IPS-18a (cell line): ENCODE data around the gene HSP90B1.

ENCODE experiments used
- H3K27ac ChIP-seq: one replicate; pipeline ENCODE4 v1.5.1; 2013; ENCODE audit warnings: low read length
- H3K27me3 ChIP-seq: one replicate; pipeline ENCODE4 v1.6.1; 2013; ENCODE audit warnings: mild to moderate bottlenecking, low read length; ENCODE audit not compliant: control insufficient read depth, insufficient read depth
- H3K36me3 ChIP-seq: one replicate; pipeline ENCODE4 v1.6.1; 2013; ENCODE audit warnings: low read depth, low read length; ENCODE audit not compliant: control insufficient read depth
- H3K4me1 ChIP-seq: one replicate; pipeline ENCODE4 v1.6.1; 2013; ENCODE audit warnings: low read depth, low read length; ENCODE audit not compliant: control insufficient read depth
- H3K4me3 ChIP-seq: one replicate; pipeline ENCODE4 v1.5.1; 2013; ENCODE audit warnings: low read length
- H3K9ac ChIP-seq: one replicate; pipeline ENCODE4 v1.6.1; 2013; ENCODE audit warnings: mild to moderate bottlenecking, low read length, moderate library complexity
- H3K9me3 ChIP-seq: one replicate; pipeline ENCODE4 v1.6.1; 2013; ENCODE audit warnings: low read depth, low read length; ENCODE audit not compliant: control insufficient read depth

HSP90B1 gene

DNA sequence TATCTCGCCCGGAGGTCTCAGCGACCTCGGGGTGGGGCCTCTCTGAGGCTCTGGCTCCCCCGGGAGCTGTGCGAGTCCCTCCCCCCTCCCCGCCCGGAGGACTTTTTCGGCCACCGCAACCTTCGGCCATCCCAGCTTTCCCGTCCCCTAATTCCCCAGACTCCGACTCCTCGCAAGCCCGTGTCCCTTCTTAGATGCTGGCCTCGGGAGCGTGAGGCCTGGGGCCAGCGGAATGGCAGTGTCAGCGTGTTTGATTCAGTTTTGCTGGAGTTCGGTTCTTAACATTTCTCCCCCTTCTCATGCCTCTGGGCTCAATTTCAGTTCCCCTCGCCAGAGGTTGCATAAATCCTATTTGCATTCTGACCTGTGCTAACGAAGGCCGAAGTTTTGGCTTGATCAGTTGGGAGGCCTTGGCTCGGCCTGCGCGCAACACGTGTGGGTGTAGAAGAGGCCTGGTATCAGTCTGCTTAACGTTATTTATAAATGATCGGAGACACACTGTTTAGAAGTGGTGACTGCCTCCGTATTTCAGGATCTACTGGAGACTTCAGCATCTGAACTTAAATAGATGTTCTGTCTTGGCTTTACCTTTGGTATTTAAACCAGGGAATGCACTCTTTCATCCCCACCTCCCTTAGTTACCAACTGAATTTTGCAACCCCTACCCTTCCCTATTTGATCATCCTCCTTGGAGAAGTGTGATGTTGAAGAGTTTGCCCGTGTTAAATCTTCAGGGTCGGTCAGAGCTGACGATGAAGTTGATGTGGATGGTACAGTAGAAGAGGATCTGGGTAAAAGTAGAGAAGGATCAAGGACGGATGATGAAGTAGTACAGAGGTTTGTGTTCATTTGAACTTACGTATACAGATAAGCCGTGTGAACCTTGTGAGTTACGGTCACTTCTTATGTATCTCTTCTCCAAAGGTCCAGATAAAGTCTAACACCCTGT, 851 bp downstream of the HSP90B1 start:
- H3K36me3 ChIP-seq, result peaks cover 45% of the 10 kb centered on the region
- no peaks in the 10 kb centered on the region for H3K27me3 ChIP-seq
- H3K4me3 ChIP-seq, result peak overlapping the region; percentile 91
- no peaks in the 10 kb centered on the region for H3K9me3 ChIP-seq
- peak overlapping the region; percentile 71 for H3K27ac ChIP-seq
- peaks cover 13% of the 10 kb centered on the region for H3K4me1 ChIP-seq
- H3K9ac ChIP-seq, result peak overlapping the region; percentile 91

DNA sequence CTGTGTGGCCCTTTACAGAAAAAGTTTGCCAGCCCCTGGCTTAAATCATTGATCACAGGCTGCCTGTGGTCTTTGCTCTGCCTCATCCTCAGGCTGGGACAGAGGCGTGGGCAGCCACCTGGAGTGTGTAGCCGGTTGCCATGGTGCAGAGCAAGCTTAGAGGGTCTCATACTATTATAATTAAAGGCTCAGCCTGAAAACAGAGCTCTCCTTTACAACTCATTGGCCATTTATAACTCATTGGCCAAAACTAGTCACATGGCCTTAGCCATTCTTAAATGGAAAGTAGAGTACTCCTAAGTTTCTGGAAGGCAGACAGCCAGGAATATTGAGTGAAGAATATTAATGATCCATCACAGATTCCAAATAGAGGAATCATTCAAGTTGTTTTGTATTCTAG, 3.0 kb downstream of the HSP90B1 start:
- Histone ChIP-seq H3K9ac (no peak overlapping the region), H3K9me3 (no peaks in the 10 kb centered on the region), H3K4me1 (peaks cover 13% of the 10 kb centered on the region), H3K36me3 (peaks cover 67% of the 10 kb centered on the region), H3K4me3 (no peak overlapping the region), H3K27me3 (no peaks in the 10 kb centered on the region), H3K27ac (no peak overlapping the region)

- no peak overlapping the region for H3K27ac ChIP-seq
- no peaks in the 10 kb centered on the region for H3K27me3 ChIP-seq
- no peaks in the 10 kb centered on the region for H3K9me3 ChIP-seq
- peaks cover 5% of the 10 kb centered on the region for H3K4me1 ChIP-seq
- H3K9ac ChIP-seq, result no peak overlapping the region
- no peak overlapping the region for H3K4me3 ChIP-seq
- H3K36me3 ChIP-seq, result peaks cover 99% of the 10 kb centered on the region
Measured at GRCh38 chr12:103936679-103937078, 6.5 kb downstream of the HSP90B1 start.

- Histone ChIP-seq H3K36me3 (peaks cover 100% of the 10 kb centered on the region), H3K4me3 (no peak overlapping the region), H3K9me3 (no peaks in the 10 kb centered on the region), H3K27ac (no peak overlapping the region), H3K4me1 (no peaks in the 10 kb centered on the region), H3K27me3 (no peaks in the 10 kb centered on the region), H3K9ac (no peak overlapping the region)
Measured at GRCh38 chr12:103944964-103945363, 14.8 kb downstream of the HSP90B1 start.

DNA sequence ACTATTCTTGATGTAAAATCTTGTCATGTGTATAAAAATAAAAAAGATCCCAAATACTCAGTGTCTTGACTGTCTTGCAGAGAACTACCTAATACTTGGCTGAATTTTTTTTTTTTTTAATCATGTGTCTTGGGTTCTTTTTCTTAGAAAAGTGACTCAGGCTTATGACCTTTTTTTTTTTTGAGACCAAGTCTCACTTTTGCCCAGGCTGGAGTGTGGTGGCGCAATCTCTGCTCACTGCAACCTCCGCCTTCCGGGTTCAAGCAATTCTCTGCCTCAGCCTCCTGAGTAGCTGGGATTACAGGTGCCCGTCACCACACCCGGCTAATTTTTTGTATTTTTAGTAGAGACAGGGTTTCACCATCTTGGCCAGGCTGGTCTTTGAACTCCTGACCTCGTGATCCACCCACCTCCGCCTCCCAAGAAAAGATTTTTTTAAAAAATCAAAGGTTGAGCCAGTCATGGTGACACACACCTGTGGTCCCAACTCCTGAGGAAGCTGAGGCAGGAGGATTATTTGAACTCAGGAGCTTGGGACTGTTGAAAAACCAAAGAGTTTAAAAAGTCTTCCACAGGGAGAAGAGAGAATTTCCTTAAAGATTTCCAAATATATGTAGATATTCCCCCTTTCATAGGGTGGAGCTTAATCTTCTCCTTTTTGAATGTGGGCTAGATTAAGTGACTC, 17.8 kb downstream of the HSP90B1 start:
- Histone ChIP-seq H3K9me3 (no peaks in the 10 kb centered on the region), H3K27me3 (no peaks in the 10 kb centered on the region), H3K36me3 (peaks cover 99% of the 10 kb centered on the region), H3K9ac (no peak overlapping the region), H3K27ac (no peak overlapping the region), H3K4me1 (no peaks in the 10 kb centered on the region), H3K4me3 (no peak overlapping the region)

- Histone ChIP-seq H3K27ac (no peak overlapping the region), H3K36me3 (peaks cover 99% of the 10 kb centered on the region)
Measured at GRCh38 chr12:103948746-103949406, 18.7 kb downstream of the HSP90B1 start.

GRCh38 chr12:103952497-103952896, 22.3 kb downstream of the HSP90B1 start:
- H3K4me1 ChIP-seq, result no peaks in the 10 kb centered on the region

More at GRCh38 chr12:103948746-103949406, 18.7 kb downstream of the HSP90B1 start:
- H3K4me1 ChIP-seq, result no peaks in the 10 kb centered on the region
- no peak overlapping the region for H3K4me3 ChIP-seq
- H3K9ac ChIP-seq, result no peak overlapping the region
- no peaks in the 10 kb centered on the region for H3K9me3 ChIP-seq
- no peaks in the 10 kb centered on the region for H3K27me3 ChIP-seq

DNA sequence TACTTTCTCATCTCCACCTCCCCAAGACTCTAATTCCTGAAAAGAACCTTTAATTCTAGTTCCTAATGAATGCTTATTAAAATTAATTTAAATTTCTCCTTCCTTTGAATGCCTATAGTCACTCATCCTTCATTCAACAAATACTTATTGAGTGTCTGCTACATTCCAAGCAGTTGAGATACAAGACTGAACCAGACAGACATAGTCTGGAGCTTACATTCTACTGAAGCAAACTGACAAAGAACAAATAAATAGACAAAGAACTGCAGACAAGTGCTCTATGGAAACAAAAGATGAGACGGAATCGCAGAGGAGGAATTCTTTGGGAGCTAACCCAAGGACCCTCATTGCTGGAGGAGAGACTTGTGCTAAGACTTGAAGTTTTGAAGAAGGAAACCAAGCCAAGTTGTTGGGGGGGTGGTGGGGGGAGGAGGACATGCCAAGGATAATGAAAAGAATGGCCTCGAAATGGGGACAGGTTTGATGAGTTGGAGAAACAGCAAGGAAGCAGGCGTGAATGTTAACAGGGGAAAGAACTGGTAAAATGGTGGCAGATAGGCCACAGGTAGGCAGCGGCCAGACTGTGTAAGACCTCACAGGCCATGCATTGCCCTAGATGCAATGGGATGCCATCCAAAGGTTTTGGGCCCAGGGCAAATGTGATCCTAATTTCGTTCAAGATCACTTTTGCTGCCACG, 25.8 kb downstream of the HSP90B1 start:
- peak overlapping the region; percentile 87 for H3K27ac ChIP-seq
- no peaks in the 10 kb centered on the region for H3K4me1 ChIP-seq
- no peaks in the 10 kb centered on the region for H3K9me3 ChIP-seq
- H3K4me3 ChIP-seq, result peak overlapping the region; percentile 99
- no peaks in the 10 kb centered on the region for H3K27me3 ChIP-seq
- peak overlapping the region; percentile 97 for H3K9ac ChIP-seq
- H3K36me3 ChIP-seq, result peaks cover 36% of the 10 kb centered on the region

More at GRCh38 chr12:103952497-103952896, 22.3 kb downstream of the HSP90B1 start:
- Histone ChIP-seq H3K9me3 (no peaks in the 10 kb centered on the region), H3K9ac (no peak overlapping the region), H3K27ac (no peak overlapping the region), H3K4me3 (no peak overlapping the region), H3K36me3 (peaks cover 70% of the 10 kb centered on the region), H3K27me3 (no peaks in the 10 kb centered on the region)

- Histone ChIP-seq H3K27ac (peak overlapping the region; percentile 87), H3K4me3 (peak overlapping the region; percentile 99), H3K36me3 (peaks cover 30% of the 10 kb centered on the region), H3K9me3 (no peaks in the 10 kb centered on the region), H3K27me3 (no peaks in the 10 kb centered on the region), H3K9ac (peak overlapping the region; percentile 97), H3K4me1 (no peaks in the 10 kb centered on the region)
Measured at GRCh38 chr12:103956509-103957027, 26.4 kb downstream of the HSP90B1 start.

DNA sequence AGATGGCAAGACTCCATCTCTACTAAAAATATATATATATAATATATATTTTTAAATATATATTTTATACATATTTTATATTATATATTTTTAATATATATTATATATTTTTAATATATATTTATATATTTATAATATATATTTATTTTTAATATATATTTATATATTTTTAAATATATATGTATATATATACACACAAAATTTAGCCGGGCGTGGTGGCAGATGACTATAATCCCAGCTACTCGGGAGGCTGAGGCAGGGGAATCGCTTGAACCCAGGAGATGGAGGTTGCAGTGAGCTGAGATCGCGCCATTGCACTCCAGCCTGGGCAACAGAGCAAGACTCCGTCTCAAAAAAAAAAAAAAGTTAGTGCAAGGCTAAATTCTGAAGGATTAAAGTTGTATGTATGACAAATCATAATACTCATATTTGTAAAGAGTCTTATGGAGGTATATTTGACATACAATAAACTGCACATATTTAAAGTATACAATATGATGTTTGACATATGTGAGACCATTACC, 27.7 kb downstream of the HSP90B1 start:
- no peaks in the 10 kb centered on the region for H3K4me1 ChIP-seq
- no peaks in the 10 kb centered on the region for H3K9me3 ChIP-seq
- no peak overlapping the region for H3K27ac ChIP-seq
- H3K27me3 ChIP-seq, result no peaks in the 10 kb centered on the region
- peak overlapping the region; percentile 97 for H3K9ac ChIP-seq
- peaks cover 17% of the 10 kb centered on the region for H3K36me3 ChIP-seq
- peak overlapping the region; percentile 99 for H3K4me3 ChIP-seq
